DMS53 treated with DMSO at 0.1 percent for 48 hours (cell line): ENCODE data around the gene AKNA.

ENCODE experiments used
- DNase-seq: peaks from one replicate; lab custom pipeline; 2025; ENCODE audit not compliant: unreplicated experiment; lab: John Stamatoyannopoulos, UW

The AKNA gene

GRCh38 chr9:114397219-114397847 lies 9.6 kb upstream of the AKNA start:
- DNase-seq: no peak

GRCh38 chr9:114396558-114397218 lies 8.9 kb upstream of the AKNA start:
- DNase-seq: no peak

- DNase-seq: no peak
Measured at GRCh38 chr9:114395768-114396167, 8.0 kb upstream of the AKNA start.

GRCh38 chr9:114395334-114395617 lies 7.5 kb upstream of the AKNA start:
- DNase-seq: no peak

- DNase-seq: no peak
Measured at GRCh38 chr9:114394523-114395333, 6.9 kb upstream of the AKNA start.

GRCh38 chr9:114392749-114393112 lies 4.9 kb upstream of the AKNA start:
- no peak for DNase-seq

- no peak for DNase-seq
Measured at GRCh38 chr9:114390952-114391351, 3.2 kb upstream of the AKNA start.

GRCh38 chr9:114389612-114390368 lies 2.0 kb upstream of the AKNA start:
- no peak for DNase-seq

- DNase-seq: no peak
Measured at GRCh38 chr9:114388764-114389375, 1.1 kb upstream of the AKNA start.

- no peak for DNase-seq
Measured at GRCh38 chr9:114388357-114388682, 538 bp upstream of the AKNA start.

- DNase-seq: no peak
Measured at GRCh38 chr9:114386886-114387679, 699 bp downstream of the AKNA start.

GRCh38 chr9:114386361-114386885 lies 1.4 kb downstream of the AKNA start:
- DNase-seq: no peak

- DNase-seq: no peak
Measured at GRCh38 chr9:114385397-114386181, 2.2 kb downstream of the AKNA start.

- DNase-seq: no peak
Measured at GRCh38 chr9:114384836-114385396, 2.9 kb downstream of the AKNA start.

GRCh38 chr9:114384341-114384740 lies 3.4 kb downstream of the AKNA start:
- no peak for DNase-seq

- DNase-seq: no peak
Measured at GRCh38 chr9:114383521-114384231, 4.1 kb downstream of the AKNA start.

GRCh38 chr9:114382699-114383520 lies 4.9 kb downstream of the AKNA start:
- no peak for DNase-seq

GRCh38 chr9:114378883-114379282 lies 8.9 kb downstream of the AKNA start:
- no peak for DNase-seq
